Cardiac muscle cell (in vitro differentiated cells and primary cell): ENCODE measurements around the gene VAMP4. TPM values are rescaled to one million over a fixed set of nuclear protein-coding genes. Genes with fewer than 3 reads are reported as not detected.
A peak's percentile ranks its signal among the peaks of the same experiment; 100 is the strongest.

Source experiments
- DNase-seq, 2 donors: peaks; one replicate each; pipeline versions ENCODE4 v3.0.0 to v3.0.0-alpha.2; 2010 to 2017; ENCODE audit warnings: low read depth in 1 of 2, low spot score in 1 of 2
- H3K27ac ChIP-seq: fragments of 200-600 bp; sonication (generic); 2 replicates; pipeline ENCODE4 v1.5.1; 2016
- H3K27me3 ChIP-seq: fragments of 200-600 bp; sonication (generic); 2 replicates; pipeline ENCODE4 v1.6.0; 2016; ENCODE audit warnings: control low read depth
- H3K36me3 ChIP-seq: fragments of 200-600 bp; sonication (generic); 2 replicates; pipeline ENCODE4 v1.5.1; 2016; ENCODE audit warnings: control low read depth
- H3K4me1 ChIP-seq: fragments of 200-600 bp; sonication (generic); 2 replicates; pipeline ENCODE4 v1.8.1; 2017; ENCODE audit warnings: low read depth, mild to moderate bottlenecking, mixed run types
- H3K4me3 ChIP-seq: fragments of 200-600 bp; sonication (generic); 2 replicates; pipeline ENCODE4 v1.5.1; 2016; ENCODE audit warnings: mild to moderate bottlenecking
- H3K9me3 ChIP-seq: fragments of 200-600 bp; sonication (generic); 2 replicates; pipeline ENCODE4 v1.5.1; 2017; ENCODE audit warnings: low read depth, mild to moderate bottlenecking, control low read depth
- CTCF ChIP-seq: IDR thresholded peaks from 2 replicates; pipeline ENCODE4 v1.5.1; 2012; ENCODE audit warnings: low read depth, mild to moderate bottlenecking, low read length
- polyA plus RNA-seq: library from polyadenylated mRNA; unstranded; fragments of >200 nt; fragmentation: Nextera tagmentation; extraction: Ambion mirVana; gene quantifications from 2 replicates; pipeline ENCODE4 v1.2.1, GENCODE V29; 2016
- total RNA-seq: library from RNA; depleted of rRNA; stranded (reverse); fragments of >200 nt; gene quantifications from 2 replicates; pipeline ENCODE4 v1.2.3, GENCODE V29; 2016

The VAMP4 gene
- total and polyA plus RNA-seq, 2 experiments from 2014 or later: 6.9 to 9.4 TPM

GRCh38 chr1:171740987-171741871, 636 bp downstream of the VAMP4 start:
- Histone ChIP-seq H3K4me1 (peaks cover 18% of the 10 kb centered on the region), H3K27ac (peak overlapping the region; percentile 92), H3K9me3 (no peaks in the 10 kb centered on the region), H3K27me3 (no peaks in the 10 kb centered on the region), H3K4me3 (peak overlapping the region; percentile 84), H3K36me3 (peaks cover 14% of the 10 kb centered on the region)
- peak; percentile 14 for TF ChIP-seq CTCF
- DNase-seq: peak; percentile 41 to 44

GRCh38 chr1:171740356-171740863, 1.5 kb downstream of the VAMP4 start:
- Histone ChIP-seq H3K27me3 (no peaks in the 10 kb centered on the region), H3K4me3 (peak overlapping the region; percentile 84), H3K27ac (no peak overlapping the region), H3K9me3 (no peaks in the 10 kb centered on the region), H3K4me1 (peaks cover 18% of the 10 kb centered on the region), H3K36me3 (peaks cover 14% of the 10 kb centered on the region)
- no peak for TF ChIP-seq CTCF
- DNase-seq: no peak

GRCh38 chr1:171739656-171740055, 2.2 kb downstream of the VAMP4 start:
- Histone ChIP-seq H3K27ac (no peak overlapping the region), H3K4me3 (no peak overlapping the region), H3K36me3 (peaks cover 14% of the 10 kb centered on the region), H3K4me1 (peaks cover 18% of the 10 kb centered on the region), H3K9me3 (no peaks in the 10 kb centered on the region), H3K27me3 (no peaks in the 10 kb centered on the region)
- peak in 1 of 2 donors; percentile 37 for DNase-seq
- no peak for TF ChIP-seq CTCF

GRCh38 chr1:171738911-171739310, 3.0 kb downstream of the VAMP4 start:
- Histone ChIP-seq H3K4me3 (no peak overlapping the region), H3K9me3 (no peaks in the 10 kb centered on the region), H3K27me3 (no peaks in the 10 kb centered on the region), H3K4me1 (peaks cover 16% of the 10 kb centered on the region), H3K36me3 (peaks cover 14% of the 10 kb centered on the region), H3K27ac (no peak overlapping the region)
- TF ChIP-seq CTCF: no peak
- no peak for DNase-seq

GRCh38 chr1:171736196-171736595, 5.7 kb downstream of the VAMP4 start:
- no peak for TF ChIP-seq CTCF

More at GRCh38 chr1:171736196-171736595, 5.7 kb downstream of the VAMP4 start:
- H3K4me1 ChIP-seq: peaks cover 7% of the 10 kb centered on the region
- no peaks in the 10 kb centered on the region for H3K27me3 ChIP-seq
- peaks cover 14% of the 10 kb centered on the region for H3K36me3 ChIP-seq
- DNase-seq: no peak
- H3K9me3 ChIP-seq: no peaks in the 10 kb centered on the region
- H3K4me3 ChIP-seq: no peak overlapping the region
- no peak overlapping the region for H3K27ac ChIP-seq
